Activated CD4-positive, alpha-beta T cell treated with anti-CD3 and anti-CD28 coated beads for 24 hours (primary cell): Measurements from ENCODE around the gene EXOC4.
"Not testable (repeated sequence)": the region's sequence is repeated elsewhere in the genome, so short reads cannot be mapped to it uniquely, and the experiment has no call there.

Experiments used
- DNase-seq, 2 donors: peaks; one replicate each; pipeline ENCODE4 v3.0.0-alpha.2; 2020; ENCODE audit warnings: low read depth in 2 of 2

EXOC4 gene

DNA sequence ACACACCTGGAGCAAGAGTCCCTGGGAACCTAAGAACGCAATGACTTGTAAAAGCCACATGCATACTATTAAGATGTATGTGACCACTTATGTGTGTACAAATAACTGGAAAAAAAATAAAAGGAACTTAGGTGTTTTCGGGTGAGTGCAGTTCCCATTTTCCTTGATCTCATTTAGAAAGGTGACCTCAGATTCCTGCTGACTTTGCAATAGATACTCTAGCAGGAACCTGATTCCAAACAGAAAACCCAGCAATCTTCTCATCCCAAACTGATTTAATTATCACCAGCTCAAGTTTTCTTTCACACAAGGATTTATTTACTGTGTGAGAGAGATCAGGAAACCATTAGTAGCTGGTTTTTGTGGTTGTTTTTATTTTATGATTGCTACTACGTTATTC, 817.8 kb downstream of the EXOC4 start:
- DNase-seq = no peak

DNA sequence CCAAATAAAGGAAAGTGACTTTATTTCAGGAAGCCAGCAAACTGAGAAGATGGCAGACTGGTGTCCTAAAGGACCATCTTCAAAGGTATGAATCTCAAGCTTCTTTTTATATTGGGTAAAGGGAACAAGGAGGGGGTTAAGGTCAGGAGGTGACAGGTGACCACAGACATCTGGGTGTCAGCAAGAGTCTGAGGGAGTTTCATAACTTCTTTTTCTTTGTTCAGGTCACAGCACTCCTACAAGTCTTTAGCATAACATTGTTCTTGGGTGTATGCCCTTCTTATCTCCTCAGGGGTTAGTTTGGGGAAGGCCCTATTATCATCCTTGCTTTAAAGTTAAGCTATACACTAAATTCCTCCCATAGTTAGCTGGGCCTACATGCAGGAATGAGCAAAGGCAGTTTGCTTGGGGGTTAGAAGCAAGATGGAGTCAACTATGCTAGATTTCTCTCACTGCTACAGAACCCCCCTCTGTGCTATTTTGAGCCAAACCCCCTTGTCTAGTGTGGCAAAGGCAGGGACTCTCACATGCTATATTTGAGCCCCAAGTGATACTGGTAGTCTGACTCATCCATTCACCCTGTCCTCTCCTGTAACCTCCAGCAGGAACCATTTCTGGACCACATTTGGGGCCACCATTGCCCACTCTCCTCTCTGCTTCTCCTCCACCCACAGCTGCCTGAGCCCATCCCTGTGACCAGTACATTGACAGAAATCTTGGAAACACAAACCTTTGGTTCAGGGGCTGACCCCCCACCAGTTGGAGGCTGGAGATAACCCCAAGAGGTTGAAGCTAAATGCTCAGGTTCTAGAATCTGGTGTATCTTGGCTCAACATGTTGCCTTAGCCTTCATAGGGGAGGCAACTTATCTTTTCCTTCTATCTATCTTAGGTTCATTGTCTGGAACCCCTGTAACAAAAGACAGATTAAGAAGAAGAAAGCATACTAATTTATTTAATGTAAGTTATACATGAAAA, 818.8 kb downstream of the EXOC4 start:
- no peak for DNase-seq

DNA sequence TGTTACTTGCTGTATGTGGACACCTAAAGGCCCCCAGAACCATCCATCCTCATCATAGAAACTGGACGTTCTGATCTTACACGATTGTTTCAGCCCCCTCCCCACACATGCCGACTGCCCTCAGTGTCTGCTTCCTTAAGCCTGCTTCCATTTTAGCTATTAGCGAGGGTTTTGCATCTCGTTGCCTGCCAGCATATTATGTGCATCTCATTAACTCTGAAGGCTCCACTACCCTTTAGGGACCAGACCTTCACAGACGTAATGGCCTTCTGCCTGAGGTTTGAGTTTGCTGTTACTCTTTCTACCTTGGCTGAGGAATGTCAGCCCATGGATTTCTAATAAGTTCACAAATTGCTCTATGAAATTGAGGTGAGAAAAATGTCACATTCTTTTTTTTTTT, 820.4 kb downstream of the EXOC4 start:
- no peak for DNase-seq

DNA sequence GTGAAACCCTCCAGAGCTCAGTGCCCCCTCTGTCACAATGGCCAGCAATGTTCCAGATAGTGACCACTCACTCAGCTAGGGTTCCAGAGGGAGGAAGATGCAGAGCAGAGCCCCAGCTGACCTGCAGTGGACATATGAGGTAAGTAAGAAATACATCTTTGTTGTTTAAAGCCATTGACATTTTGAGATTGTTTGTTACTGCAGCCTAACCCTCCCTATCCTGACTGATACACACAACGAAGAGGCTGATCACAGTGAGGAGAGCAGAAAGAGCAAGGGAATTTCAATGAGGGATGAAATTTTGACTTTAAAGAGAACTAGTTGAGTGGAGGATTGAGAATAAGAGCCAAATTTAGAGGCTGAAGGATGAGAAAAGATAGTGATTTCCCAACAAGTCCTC, 822.9 kb downstream of the EXOC4 start:
- DNase-seq = no peak

DNA sequence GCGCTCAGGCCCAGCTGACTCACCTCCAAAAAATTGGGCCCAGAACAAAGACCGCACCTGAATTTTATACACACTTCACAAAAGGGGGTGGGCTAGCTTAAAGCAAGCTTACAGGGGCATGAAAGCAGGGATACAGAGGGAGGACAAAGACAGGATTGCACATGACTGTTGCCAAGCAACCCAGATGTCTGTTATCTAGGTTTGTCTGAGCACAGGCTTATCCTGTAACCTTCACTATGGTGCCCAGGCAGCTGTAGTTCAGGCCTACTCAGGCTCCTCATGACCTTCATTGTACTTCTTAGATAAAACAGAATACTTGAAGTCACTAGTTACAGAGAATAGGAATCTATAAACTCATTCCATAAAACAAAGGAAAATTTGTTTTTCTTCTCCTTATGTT, 824.7 kb downstream of the EXOC4 start:
- DNase-seq = not testable (repeated sequence)

DNA sequence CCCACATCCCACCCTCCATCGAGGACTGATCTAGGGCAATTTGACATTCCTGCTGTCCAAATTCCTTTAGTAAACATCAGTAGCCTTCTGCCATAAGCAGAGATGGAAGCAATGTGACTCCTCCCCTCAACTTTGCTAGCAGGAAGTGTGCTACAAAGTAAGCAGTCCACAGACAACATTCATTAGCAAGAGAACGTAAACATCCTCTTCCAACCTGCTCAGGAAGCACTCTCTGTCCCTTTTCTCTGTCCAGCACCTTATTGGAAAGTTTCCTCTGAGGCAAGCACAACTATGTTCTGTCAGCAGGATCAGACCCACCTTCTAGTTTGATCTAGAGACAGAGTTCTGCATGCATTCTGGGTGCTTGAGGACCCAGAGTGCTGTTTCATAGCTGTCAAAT, 826.1 kb downstream of the EXOC4 start:
- DNase-seq = no peak

DNA sequence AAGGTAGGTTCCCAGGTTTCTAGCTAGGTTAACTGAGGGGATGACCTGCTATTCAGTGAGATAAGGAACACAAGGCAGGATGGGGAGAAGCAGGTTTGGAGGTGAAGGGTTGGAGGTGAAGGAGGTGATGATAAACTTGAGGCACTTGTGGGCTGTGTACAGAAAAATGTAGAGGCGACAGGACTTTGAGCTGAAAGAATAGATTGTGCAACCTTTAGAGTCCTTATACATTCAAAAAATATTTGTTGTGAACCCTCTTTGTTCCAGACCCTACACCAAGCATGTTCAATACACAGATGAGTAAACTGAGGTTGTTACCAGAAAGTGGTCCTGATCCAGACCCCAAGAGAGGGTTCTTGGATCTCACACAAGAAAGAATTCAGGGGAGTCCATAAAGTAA, 828.8 kb downstream of the EXOC4 start:
- no peak for DNase-seq

DNA sequence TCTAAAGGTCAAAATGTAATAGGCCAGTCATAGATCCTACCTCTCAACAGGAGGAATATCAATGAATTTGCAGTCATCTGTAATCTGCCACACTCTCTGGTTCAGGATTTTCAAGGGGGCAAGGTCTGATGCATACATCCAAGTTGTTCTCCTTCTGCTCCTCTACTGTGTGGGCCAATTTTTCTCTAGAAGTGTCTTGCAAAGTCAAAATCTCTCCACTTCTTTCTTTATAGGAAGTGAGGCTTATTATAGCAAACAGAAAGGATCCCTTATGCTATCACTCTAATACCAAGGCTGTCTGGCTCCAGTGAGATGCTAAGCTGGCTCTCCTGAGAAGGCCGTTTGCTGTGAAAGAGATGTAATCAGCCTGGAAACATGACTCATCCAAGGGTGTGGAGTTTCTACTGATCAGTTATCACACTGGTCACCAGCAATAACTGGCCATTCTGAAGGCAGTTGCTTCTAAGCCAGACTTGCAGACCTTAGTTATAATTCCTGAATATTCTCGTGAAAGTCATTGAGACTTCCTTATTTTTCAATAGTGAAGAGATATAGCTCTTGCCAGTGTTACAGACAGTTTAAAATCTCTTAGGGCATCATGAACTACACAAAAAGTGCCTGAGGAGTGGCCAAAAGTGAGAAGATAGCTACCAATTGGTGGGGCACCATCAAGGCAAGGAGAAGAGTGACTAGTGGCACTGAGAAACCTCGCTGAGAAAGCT, 831.0 kb downstream of the EXOC4 start:
- no peak for DNase-seq

DNA sequence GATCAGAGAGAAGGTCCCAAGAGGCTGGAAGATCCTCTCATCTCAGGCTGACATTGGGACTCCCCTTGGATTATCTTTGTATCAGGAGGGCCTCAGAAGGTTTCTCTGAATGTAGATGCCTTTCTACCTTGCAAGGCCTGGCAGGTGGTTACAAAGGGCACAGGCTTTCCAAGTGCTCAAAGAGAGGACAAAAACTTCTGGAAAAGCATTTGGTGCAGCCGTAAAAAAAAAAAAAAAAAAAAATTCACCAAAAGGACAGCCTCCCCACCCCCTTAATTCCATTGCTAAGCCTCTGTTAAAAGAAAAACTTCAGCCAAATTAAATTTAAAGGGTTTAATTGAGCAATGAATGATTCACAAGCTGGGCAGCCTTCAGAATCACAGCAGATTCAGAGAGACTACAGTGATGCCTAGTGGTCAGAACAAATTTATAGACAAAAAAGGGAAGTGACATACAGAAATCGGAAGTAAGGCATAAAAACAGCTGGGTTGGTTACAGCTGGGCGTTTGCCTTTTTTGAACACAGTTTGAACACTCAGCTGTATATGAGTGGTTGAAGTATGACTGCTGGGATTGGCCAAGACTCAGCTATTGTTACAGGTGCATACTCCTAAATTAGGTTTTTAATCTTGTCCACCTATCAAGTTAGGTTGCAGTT, 831.7 kb downstream of the EXOC4 start:
- DNase-seq = no peak

DNA sequence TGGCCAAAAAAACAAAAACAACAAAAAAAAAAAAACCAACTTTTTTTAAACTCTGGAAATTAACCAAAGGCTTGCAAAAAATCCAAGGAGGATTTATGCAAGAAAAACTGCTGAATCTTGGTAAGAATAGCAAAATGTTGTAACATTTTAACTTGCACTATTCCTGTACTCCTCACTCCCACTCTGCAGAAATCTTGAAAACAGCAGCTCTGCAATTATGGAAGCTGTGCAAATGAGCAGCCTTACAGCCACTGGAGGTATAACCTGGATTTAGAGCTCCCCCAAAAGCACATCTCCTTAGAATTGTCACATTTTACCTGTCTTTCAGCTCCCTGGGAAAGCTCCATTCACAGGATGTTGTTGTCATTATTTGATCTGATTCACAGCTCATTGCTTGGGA, 832.4 kb downstream of the EXOC4 start:
- no peak for DNase-seq

DNA sequence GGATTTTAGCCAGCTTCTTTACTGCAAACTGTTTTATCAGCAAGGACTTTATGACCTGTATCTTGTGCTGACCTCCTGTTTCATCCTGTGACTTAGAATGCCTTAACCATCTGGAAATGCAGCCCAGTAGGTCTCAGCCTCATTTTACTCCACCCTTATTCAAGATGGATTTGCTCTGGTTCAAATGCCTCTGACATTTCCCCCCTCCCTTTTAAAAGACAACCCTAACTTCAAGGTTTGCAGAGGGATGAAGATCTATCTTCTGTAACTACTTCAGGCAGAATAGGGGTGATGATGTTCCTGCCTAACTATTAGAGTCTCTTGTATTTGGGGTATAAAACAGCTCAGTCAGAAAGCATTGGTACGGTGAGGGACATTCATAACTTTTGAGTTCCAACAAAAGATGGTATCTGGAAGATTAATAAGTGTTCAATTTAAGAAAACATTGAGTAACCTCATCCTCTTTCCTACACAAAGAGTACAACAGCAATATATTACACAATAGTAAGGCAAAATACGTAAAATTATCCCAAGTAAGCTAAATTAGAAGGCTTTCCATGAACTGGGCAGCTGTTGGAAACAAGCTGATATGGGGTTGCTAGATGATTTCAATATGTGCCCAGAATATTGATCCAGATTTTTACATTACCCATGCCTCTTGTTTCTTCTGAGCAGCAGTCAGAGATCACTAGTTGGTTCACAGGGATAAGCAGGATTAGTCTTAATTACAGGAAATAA, 834.3 kb downstream of the EXOC4 start:
- no peak for DNase-seq

DNA sequence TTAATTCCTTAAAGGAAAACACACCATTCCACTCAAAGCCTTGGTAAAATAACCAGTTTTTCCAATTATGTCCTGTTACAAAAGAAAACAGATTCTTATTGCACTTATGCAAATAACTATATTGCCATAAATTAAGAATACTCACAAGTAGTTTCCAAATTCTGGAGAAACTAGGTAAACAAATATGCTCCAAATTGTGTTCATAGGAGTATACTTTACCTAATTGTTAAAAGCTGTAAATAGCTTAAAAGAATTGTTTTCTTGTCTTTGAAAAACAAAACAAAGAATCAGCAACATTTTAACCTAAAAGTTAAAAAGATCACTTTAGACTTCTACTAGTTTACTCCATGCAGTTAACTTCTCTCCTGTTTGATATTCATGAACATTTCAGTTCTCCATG, 835.3 kb downstream of the EXOC4 start:
- DNase-seq = no peak

DNA sequence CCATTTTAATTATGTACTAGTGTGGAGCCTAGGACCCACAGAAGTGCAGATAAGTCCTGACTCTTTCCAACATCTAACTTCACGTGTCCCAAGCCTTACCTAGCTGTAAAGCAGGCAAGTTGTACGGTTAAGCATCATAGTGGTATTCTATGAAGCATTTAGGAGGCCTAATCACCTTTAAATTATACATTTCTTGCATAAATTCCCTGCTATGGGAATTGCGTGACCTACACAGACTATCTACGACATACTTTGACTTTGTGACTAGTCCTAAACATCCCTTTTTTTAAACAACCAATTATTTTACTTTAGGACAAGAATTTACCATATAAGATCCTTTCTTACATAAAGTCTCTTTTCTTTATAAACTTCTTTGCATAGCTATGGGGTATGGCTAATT, 836.6 kb downstream of the EXOC4 start:
- DNase-seq = no peak

DNA sequence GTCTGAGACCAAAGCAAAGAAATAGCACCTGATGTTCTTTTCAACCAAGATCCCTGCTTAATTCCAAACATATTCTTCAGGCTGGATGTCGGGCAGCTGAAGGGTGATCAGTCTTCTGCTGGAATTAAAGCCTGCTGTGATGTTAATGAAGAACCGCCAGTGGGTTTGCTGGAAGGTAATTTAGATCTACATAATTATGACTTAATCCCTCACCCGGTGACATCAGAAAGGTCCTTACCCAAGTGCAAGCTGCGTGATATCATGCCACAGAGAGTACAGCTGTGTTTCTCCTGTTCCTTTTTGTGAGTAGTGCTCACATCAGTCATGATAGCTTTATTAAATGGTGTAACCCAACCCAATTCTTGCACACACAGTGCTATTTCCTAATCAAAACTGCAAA, 845.2 kb downstream of the EXOC4 start:
- DNase-seq = no peak

DNA sequence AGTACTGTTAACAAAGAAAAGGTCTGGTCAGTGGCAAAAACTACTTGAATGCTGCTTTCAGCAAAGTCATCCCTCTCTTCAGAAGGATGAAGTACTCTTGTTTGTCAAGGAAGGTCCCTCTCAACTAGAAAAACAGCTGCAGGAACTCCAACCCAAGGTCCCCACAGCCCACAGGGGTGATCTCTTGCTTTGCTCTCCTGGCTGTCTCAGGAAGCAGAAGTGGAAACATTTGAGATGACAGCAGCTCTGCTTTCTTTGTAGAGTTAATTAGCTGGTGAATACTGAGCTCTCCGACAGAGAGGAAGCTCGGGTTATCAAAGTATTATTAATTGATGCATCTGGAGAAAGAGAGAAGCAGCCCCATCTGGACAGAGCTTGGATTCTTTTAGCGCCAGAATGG, 848.8 kb downstream of the EXOC4 start:
- DNase-seq = no peak

DNA sequence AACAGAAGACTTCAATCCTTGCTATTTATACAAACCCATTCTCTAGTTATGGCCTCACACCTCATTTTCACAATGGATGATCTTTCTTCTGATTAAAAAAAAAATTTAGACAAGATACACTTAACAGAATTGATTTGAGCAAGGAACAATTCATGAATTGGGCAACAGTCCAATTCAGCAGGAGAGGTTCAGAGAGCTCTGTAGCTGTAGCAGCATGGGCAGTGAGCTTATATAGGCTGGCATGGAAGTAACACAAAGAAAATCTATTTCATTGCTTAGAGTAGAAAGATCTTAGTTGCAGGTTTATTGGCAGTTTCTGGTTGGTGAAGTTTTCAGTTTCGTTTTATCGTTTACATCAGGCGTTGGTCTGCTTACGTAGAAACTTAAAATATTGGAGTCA, 851.3 kb downstream of the EXOC4 start:
- DNase-seq = no peak

DNA sequence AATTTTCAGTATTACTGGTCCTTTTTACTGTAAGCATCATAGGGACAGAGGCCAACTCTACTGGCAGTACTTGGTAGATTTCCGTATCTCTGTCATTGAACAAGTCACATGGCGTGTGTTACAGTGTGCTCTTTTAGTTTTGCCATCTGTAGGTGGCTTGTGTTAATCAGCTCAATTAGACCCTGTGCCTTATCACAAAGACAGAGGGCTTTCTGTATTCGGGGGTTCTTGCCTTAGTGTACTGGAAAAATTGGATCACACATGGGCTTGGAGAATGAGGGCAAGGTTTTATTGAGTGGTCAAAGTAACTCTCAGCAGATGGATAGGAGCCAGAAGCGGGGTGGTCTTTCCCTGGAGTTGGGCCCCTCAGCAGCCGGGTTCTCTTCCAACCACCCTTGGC, 853.0 kb downstream of the EXOC4 start:
- no peak for DNase-seq

DNA sequence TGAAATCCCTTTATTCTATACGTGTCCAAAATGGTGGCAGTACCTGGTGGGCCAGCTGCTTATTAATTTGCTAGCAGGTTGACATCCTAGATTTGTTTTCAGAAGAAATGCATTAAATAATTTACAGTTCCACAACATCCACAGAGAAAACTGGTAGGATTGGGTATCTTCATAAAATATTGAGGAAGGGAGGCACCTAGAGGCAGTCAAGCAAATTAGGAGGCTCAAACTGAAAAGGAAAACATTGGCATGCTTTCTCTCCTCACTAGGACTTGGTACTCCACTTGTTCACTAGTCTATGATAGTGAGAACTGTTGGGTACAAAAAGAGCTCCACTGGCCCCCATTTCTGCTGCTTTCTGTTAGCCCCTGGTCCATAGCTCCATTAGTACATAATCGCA, 855.9 kb downstream of the EXOC4 start:
- DNase-seq = no peak

DNA sequence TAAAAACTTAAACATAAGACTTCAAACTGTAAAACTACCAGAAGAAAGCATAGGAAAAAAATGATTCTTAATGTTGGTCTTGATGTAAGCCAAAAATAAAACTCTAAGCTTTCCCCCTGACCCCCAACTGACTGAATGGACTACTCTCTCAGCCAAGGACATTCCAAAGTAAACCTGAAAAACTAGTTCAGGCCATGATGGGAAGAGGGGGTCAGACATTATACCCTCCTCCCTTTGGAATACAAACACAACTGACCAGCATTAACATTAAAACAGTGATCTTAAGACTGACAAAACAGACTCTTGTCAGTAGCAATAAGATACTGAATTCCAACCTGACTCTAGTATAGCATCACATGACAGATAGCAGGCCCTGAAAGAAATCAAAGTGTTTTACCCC, 860.8 kb downstream of the EXOC4 start:
- no peak for DNase-seq

DNA sequence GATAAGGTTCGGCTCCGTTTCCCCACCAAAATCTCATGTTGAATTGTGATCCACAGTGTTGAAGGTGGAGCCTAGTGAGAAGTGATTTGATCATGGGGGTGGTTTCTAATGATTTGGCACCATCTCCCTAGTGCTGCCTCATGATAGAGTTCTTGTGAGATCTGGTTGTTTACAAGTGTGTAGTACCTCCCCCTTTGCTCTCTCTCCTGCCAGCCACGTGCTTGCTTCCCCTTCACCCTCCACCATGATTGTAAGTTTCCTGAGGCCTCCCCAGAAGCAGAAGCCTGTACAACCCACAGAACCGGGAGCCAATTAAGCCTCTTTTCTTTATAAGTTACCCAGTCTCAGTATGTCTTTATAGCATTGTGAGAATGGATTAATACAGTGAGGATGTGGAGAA, 862.1 kb downstream of the EXOC4 start:
- no peak for DNase-seq
